ENCODE results near the gene SAMD9L. TPM values are rescaled to one million over a fixed set of nuclear protein-coding genes. Genes with fewer than 3 reads are reported as not detected.

Gene SAMD9L
- total RNA-seq (2022) (1.5 and 3.9 TPM in 2 replicates), Bru-seq, nascent RNA (percentile 43 among the genes with signal in this experiment), BruChase-seq, experiment 1, labeled RNA remaining after a 6-hour chase (percentile 55 among the genes with signal in this experiment), BruChase-seq, experiment 2, labeled RNA remaining after a 2-hour chase (percentile 53 among the genes with signal in this experiment)
- long read RNA-seq, result 0 reads

DNA sequence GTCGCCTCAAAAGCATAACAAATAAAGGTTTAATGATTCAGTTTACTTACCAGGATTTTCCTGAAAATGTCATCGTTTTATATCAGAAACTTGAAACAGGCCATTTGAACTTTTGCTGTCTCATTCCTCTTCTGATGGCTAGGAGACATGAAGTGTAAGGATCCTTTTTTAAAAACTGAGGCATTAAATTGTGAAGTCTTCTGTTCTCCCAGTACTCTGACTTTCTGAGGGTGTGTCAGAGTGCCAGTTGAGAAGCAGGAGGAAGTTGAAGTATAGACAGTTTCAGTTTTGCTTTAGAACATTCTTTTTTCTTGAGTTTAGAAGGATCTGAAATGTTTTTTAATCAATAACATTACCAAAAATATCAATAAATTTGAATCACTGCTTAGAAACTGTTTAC is at the start of gene SAMD9L:
TSS of gene SAMD9L (minus strand) at position 242 of the 400 bp plus-strand sequence. CDS start 12,414 bp downstream, outside the sequence.
- no peaks in the 10 kb centered on the region for H3K36me3 Mint-ChIP-seq (ENCODE audit: insufficient read depth, unreplicated experiment)
- peak within 1 kb of the TSS; percentile 64 for H3K4me3 Mint-ChIP-seq (ENCODE audit: unreplicated experiment)
- ChIA-PET CTCF (no interaction called here), POLR2A (interaction anchor here (1.2 kb wide), 1 partner anchor 312 kb away, joined by 3 read pairs; the partner anchor contains the start of gene CDK6)
- intact Hi-C loops (cut with micrococcal nuclease), result no loop called here
- TSS peak; percentile 73 for BruUV-seq (replicated peaks)
- H3K27ac Mint-ChIP-seq (ENCODE audit: low read depth, unreplicated experiment), result peak within 1 kb of the TSS; percentile 88
- DNase-seq (ENCODE audit: unreplicated experiment), result peak; percentile 9
- TF ChIP-seq, protein P1, sequence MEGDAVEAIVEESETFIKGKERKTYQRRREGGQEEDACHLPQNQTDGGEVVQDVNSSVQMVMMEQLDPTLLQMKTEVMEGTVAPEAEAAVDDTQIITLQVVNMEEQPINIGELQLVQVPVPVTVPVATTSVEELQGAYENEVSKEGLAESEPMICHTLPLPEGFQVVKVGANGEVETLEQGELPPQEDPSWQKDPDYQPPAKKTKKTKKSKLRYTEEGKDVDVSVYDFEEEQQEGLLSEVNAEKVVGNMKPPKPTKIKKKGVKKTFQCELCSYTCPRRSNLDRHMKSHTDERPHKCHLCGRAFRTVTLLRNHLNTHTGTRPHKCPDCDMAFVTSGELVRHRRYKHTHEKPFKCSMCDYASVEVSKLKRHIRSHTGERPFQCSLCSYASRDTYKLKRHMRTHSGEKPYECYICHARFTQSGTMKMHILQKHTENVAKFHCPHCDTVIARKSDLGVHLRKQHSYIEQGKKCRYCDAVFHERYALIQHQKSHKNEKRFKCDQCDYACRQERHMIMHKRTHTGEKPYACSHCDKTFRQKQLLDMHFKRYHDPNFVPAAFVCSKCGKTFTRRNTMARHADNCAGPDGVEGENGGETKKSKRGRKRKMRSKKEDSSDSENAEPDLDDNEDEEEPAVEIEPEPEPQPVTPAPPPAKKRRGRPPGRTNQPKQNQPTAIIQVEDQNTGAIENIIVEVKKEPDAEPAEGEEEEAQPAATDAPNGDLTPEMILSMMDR (IDR thresholded peaks at IDR 0.05; ENCODE audit: unreplicated experiment), result no peak
- H3K4me1 Mint-ChIP-seq (ENCODE audit: insufficient read depth, unreplicated experiment), result peaks cover 17% of the 10 kb centered on the region
- H3K27me3 Mint-ChIP-seq (ENCODE audit: insufficient read depth, unreplicated experiment), result no peaks in the 10 kb centered on the region
- H3K9me3 Mint-ChIP-seq (ENCODE audit: unreplicated experiment), result no peaks in the 10 kb centered on the region

DNA sequence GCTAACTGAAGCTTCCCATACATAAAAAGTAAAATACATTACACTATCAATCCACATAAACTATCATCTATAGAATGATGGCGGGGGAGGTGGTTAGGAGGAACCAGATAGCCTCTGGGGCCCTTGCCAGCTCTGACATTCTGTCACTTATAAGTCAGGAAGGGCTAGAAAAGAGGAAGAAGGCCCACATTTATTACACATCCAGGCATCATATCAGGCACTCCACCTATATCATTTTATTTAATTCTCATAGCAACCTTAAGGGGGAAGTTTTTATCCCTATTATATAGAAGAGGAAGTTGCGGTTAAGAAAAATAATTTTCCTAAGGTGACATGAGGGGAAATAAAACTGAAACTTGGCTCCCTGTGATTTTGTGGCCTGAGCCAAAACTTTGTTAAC is 48.2 kb upstream of the SAMD9L start:
- intact Hi-C loops (cut with micrococcal nuclease), result no loop called here
- Mint-ChIP-seq H3K27me3 (ENCODE audit: insufficient read depth, unreplicated experiment) (peaks cover 100% of the 10 kb centered on the region), H3K4me1 (ENCODE audit: insufficient read depth, unreplicated experiment) (no peaks in the 10 kb centered on the region), H3K9me3 (ENCODE audit: unreplicated experiment) (no peaks in the 10 kb centered on the region), H3K4me3 (ENCODE audit: unreplicated experiment) (no peak overlapping the region), H3K27ac (ENCODE audit: low read depth, unreplicated experiment) (no peak overlapping the region), H3K36me3 (ENCODE audit: insufficient read depth, unreplicated experiment) (no peaks in the 10 kb centered on the region)
- POLR2A ChIA-PET, result interaction anchor here (0.5 kb wide), 1 partner anchor 16 kb away, joined by 5 read pairs; no protein-coding TSS in a partner anchor
- DNase-seq (ENCODE audit: unreplicated experiment), result no peak
- CTCF ChIA-PET, result interaction anchor here (1.5 kb wide), 1 partner anchor 575 kb away, joined by 3 read pairs; no protein-coding TSS in a partner anchor
- TF ChIP-seq, protein P1 (IDR thresholded peaks at IDR 0.05; ENCODE audit: unreplicated experiment), result no peak
- BruUV-seq (replicated peaks), result no TSS peak

DNA sequence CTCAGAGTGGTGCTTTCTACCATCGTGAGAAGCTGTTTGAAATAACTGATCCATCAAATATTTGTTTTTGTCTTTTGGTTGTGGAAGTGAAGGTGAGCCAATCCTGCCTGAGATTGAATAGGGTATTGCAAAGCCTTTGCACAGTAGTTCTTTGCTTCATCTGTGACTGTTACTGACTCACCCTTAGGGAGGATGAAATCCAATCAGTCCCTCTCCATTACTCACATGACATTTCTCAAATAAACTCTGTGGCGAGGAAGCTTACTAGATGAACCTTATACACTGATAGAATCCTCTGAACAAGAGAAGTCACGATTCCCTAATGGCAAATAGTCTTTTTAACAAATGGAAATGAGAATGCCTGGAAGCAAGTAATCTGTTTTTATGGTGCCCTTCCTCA is 46.2 kb upstream of the SAMD9L start:
- peak; percentile 21 for DNase-seq (ENCODE audit: unreplicated experiment)
- Mint-ChIP-seq H3K27ac (ENCODE audit: low read depth, unreplicated experiment) (no peak overlapping the region), H3K27me3 (ENCODE audit: insufficient read depth, unreplicated experiment) (peaks cover 100% of the 10 kb centered on the region), H3K4me1 (ENCODE audit: insufficient read depth, unreplicated experiment) (no peaks in the 10 kb centered on the region), H3K36me3 (ENCODE audit: insufficient read depth, unreplicated experiment) (no peaks in the 10 kb centered on the region), H3K4me3 (ENCODE audit: unreplicated experiment) (no peak overlapping the region), H3K9me3 (ENCODE audit: unreplicated experiment) (no peaks in the 10 kb centered on the region)
- no TSS peak for BruUV-seq (replicated peaks)
- TF ChIP-seq, protein P1 (IDR thresholded peaks at IDR 0.05; ENCODE audit: unreplicated experiment), result no peak
- intact Hi-C loops (cut with micrococcal nuclease), result no loop called here
- POLR2A ChIA-PET, result interaction anchor here (0.6 to 0.7 kb wide), 3 partner anchors 21 to 206 kb away, joined by 3 read pairs; no protein-coding TSS in a partner anchor
- CTCF ChIA-PET, result interaction anchor here (1.3 kb wide), 1 partner anchor 33 kb away, joined by 3 read pairs; no protein-coding TSS in a partner anchor

DNA sequence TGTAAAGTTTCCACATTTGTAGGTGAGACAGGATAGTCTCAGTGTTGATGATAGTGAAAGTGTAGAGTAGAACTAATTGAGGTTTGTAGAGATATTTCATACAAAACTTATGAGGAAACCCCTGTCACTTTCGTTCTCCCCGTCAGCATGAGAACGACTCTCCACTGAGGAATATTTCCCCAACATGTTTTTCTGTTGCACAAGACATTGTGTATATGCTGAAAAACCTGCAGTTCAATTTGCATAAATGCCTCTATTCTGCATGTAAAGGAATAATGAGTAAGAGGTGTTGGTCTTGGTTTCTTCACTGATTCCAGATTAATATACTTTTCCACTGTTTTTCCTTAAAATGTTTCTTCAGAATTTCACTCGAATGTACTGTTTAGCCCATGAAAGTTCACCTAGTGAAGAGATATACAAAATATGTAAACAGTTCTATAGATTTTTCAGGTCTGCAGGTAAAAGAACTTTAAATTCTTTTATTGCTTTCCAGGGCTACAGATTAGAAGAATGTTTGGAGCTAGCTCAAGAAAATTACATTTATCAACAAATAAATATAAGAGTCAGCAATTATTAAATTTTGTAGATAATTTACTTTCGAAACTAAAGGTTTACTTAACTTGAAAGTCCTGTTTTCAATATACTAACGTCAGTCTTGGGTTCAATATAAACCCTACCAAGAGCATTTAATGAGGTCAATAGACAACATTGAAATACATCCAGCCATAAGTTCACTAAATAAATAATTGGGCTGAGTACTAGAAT is 40.9 kb upstream of the SAMD9L start:
- no TSS peak for BruUV-seq (replicated peaks)
- Mint-ChIP-seq H3K9me3 (ENCODE audit: unreplicated experiment) (no peaks in the 10 kb centered on the region), H3K4me1 (ENCODE audit: insufficient read depth, unreplicated experiment) (no peaks in the 10 kb centered on the region), H3K27me3 (ENCODE audit: insufficient read depth, unreplicated experiment) (peaks cover 93% of the 10 kb centered on the region), H3K27ac (ENCODE audit: low read depth, unreplicated experiment) (no peak overlapping the region), H3K36me3 (ENCODE audit: insufficient read depth, unreplicated experiment) (no peaks in the 10 kb centered on the region), H3K4me3 (ENCODE audit: unreplicated experiment) (no peak overlapping the region)
- ChIA-PET CTCF (interaction anchor here (0.7 kb wide), 1 partner anchor 49 kb away, joined by 3 read pairs; no protein-coding TSS in a partner anchor), POLR2A (no interaction called here)
- no peak for DNase-seq (ENCODE audit: unreplicated experiment)
- intact Hi-C loops (cut with micrococcal nuclease), result no loop called here
- TF ChIP-seq, protein P1 (IDR thresholded peaks at IDR 0.05; ENCODE audit: unreplicated experiment), result no peak
